ENCODE data around the gene SPCS3.

The SPCS3 gene

DNA sequence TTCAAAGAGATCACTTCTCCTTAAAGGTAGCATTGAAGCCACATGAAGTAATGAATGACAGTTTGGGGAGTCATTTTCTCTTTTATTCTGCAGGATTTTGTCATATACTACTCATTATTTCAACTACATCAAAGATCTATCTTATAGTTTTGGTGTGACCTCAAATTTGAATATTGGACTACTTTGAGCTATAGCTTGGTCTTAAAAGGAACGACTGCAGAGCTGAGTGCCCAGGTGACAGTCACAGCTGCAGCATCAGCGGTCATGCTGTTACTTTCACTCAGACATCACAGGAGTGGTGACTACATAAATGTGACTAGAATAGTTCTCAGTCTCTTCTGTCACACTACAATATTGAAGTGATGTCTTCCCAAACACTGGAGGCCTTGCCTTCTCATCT is 10.7 kb upstream of the SPCS3 start:
- TF ChIP-seq, protein P1, sequence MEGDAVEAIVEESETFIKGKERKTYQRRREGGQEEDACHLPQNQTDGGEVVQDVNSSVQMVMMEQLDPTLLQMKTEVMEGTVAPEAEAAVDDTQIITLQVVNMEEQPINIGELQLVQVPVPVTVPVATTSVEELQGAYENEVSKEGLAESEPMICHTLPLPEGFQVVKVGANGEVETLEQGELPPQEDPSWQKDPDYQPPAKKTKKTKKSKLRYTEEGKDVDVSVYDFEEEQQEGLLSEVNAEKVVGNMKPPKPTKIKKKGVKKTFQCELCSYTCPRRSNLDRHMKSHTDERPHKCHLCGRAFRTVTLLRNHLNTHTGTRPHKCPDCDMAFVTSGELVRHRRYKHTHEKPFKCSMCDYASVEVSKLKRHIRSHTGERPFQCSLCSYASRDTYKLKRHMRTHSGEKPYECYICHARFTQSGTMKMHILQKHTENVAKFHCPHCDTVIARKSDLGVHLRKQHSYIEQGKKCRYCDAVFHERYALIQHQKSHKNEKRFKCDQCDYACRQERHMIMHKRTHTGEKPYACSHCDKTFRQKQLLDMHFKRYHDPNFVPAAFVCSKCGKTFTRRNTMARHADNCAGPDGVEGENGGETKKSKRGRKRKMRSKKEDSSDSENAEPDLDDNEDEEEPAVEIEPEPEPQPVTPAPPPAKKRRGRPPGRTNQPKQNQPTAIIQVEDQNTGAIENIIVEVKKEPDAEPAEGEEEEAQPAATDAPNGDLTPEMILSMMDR (IDR thresholded peaks at IDR 0.05; ENCODE audit: control insufficient read depth, insufficient read depth, low read depth, low read length, missing control alignments): no peak
- DNase-seq (ENCODE audit: low read depth): no peak
- no peak overlapping the region for H3K4me3 ChIP-seq (ENCODE audit: control insufficient read depth, low read depth, low read length)

GRCh38 chr4:176309772-176310171 is 10.0 kb upstream of the SPCS3 start:
- DNase-seq (ENCODE audit: low read depth): no peak
- TF ChIP-seq, protein P1 (IDR thresholded peaks at IDR 0.05; ENCODE audit: control insufficient read depth, insufficient read depth, low read depth, low read length, missing control alignments): no peak
- H3K4me3 ChIP-seq (ENCODE audit: control insufficient read depth, low read depth, low read length): no peak overlapping the region

- TF ChIP-seq, protein P1 (IDR thresholded peaks at IDR 0.05; ENCODE audit: control insufficient read depth, insufficient read depth, low read depth, low read length, missing control alignments): no peak
- DNase-seq (ENCODE audit: low read depth): peak; percentile 5
- no peak overlapping the region for H3K4me3 ChIP-seq (ENCODE audit: control insufficient read depth, low read depth, low read length)
Observed at GRCh38 chr4:176313596-176314336, 6.0 kb upstream of the SPCS3 start.

GRCh38 chr4:176319151-176319703 is 539 bp upstream of the SPCS3 start:
- no peak for DNase-seq (ENCODE audit: low read depth)
- TF ChIP-seq, protein P1 (IDR thresholded peaks at IDR 0.05; ENCODE audit: control insufficient read depth, insufficient read depth, low read depth, low read length, missing control alignments): no peak
- peak overlapping the region; percentile 65 for H3K4me3 ChIP-seq (ENCODE audit: control insufficient read depth, low read depth, low read length)

DNA sequence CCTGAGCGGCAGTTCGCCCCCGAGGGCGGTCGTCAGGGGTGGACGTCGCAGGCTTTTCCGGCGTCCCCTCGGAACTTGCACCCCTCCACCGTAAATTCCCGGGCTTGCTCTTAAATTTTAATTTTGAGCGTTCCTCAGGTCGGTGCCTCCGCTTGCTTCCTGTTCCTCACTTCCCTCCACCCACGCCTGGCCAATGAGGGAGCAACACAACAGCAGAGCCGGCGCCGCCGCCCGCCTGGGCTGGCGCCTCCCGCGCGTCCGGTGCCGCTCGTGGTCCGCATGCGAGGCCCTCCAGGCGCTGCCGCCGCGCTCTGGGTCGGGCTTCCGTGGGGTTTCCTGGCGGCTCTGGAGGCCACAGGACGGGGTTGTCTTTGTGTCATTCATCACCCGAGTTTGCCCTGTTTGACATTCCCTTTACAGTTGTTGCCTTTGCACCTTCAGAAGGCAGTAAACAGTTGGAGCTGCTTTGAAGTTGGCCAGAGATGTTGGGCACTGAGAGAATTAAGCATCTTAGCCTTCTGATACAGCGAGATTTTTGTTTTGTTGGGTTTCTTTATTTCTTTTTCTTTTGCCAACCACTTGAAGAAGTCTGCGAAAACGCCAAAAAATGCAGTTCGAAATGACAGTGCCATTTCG is 692 bp downstream of the SPCS3 start:
- H3K4me3 ChIP-seq (ENCODE audit: control insufficient read depth, low read depth, low read length): peak overlapping the region; percentile 65
- DNase-seq (ENCODE audit: low read depth): peak; percentile 43
- TF ChIP-seq, protein P1 (IDR thresholded peaks at IDR 0.05; ENCODE audit: control insufficient read depth, insufficient read depth, low read depth, low read length, missing control alignments): no peak

DNA sequence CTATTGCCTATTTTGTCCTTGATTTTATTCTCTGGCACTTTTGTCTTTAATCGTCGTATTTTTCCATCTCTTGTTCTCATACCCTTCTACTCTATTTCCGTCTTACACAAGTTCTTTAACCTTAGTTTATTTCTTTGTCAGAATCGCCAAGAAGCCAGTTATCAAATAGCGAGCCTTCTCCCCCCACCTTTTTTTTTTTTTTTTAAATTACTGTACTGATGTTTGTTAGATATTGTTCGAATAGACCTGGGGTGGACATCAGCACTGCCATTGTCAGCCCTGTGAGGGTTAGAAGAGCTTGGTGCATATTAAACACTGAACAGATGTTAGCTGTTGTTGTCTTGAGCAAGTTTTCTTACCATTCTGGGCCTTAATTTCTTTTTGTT is 1.2 kb downstream of the SPCS3 start:
- H3K4me3 ChIP-seq (ENCODE audit: control insufficient read depth, low read depth, low read length): peak overlapping the region; percentile 65
- TF ChIP-seq, protein P1 (IDR thresholded peaks at IDR 0.05; ENCODE audit: control insufficient read depth, insufficient read depth, low read depth, low read length, missing control alignments): no peak
- no peak for DNase-seq (ENCODE audit: low read depth)

Data from AG09309 (cell line).